Left cardiac atrium (tissue), 4 donors: ENCODE measurements around the gene PRSS21. TPM values are rescaled to one million over a fixed set of nuclear protein-coding genes. Genes with fewer than 3 reads are reported as not detected.

ENCODE experiments used
- ATAC-seq, 2 donors: fragments of 200-7000 bp; cut with Tn5 transposase; one replicate each; pipeline ENCODE4 v1.9.1; 2020; ENCODE audit warnings: mild to moderate bottlenecking in 2 of 2, moderate library complexity in 2 of 2
- DNase-seq: peaks from one replicate; pipeline ENCODE4 v3.0.0-alpha.2; 2020
- intact Hi-C, 2 donors: fragments of 100-400 bp; cut with DNase I; formaldehyde crosslinking; loops; one replicate each; pipeline versions ENCODE4 v1.14.1 to v1.15.1; 2022 to 2023
- total RNA-seq, 2 donors: library from RNA; stranded (reverse); fragmentation: NEBNext Ultra II Directional; extraction: Animal tissue kit (Norgen Biotek cat#: 25700); gene quantifications; one replicate each; pipeline ENCODE4 v1.2.1, GENCODE V29; 2021
- donor health status: DM: no; HTN: yes; CAD: no.
- donor health status: DM: no; HTN: yes; CAD: no; lungs with severe emphysema.
- donor health status: DM: yes; HTN: yes; CAD: no.
- donor health status: Dilated cardiomyopathy.

The PRSS21 gene
- total RNA-seq, 2 donors from 2014 or later = not detected

DNA sequence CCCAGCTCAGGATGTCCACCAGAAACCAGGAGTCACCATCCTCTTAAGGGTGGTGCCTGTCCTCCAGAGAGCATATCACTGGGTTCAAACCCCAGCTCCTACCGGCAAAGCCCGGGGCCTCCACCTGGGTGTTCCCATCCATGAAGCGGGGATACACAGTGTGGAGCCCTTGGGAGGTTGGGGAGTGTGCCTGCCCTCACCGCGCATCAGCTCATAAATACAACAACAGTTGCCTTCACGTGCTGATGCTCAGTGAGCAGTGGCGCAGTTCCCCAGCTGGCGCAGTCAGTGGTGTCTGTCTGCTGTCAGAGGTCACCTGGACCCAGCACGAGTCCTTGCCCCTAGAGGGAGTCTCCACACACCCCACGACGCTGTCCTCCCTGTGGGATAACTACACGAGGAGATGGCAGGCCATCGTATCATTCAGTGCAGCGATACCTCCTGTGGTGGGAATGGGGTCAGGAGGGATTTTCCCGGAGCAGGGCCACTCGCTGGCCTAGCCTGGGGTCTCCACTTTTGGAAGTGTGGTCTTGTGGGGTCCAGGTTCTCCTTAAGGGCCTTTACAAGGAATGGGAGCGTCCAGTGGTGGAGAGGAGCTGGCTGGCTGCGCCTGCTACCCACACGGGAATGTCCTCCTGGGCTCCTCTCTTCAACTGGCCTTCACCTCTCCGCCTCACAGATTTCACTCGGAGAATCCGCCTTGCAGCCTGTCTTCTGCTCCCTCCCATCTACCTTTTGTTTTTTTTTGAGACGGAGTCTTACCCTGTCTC is 37.7 kb upstream of the PRSS21 start:
- peak; percentile 22 for DNase-seq
- intact Hi-C loops = no loop called here

DNA sequence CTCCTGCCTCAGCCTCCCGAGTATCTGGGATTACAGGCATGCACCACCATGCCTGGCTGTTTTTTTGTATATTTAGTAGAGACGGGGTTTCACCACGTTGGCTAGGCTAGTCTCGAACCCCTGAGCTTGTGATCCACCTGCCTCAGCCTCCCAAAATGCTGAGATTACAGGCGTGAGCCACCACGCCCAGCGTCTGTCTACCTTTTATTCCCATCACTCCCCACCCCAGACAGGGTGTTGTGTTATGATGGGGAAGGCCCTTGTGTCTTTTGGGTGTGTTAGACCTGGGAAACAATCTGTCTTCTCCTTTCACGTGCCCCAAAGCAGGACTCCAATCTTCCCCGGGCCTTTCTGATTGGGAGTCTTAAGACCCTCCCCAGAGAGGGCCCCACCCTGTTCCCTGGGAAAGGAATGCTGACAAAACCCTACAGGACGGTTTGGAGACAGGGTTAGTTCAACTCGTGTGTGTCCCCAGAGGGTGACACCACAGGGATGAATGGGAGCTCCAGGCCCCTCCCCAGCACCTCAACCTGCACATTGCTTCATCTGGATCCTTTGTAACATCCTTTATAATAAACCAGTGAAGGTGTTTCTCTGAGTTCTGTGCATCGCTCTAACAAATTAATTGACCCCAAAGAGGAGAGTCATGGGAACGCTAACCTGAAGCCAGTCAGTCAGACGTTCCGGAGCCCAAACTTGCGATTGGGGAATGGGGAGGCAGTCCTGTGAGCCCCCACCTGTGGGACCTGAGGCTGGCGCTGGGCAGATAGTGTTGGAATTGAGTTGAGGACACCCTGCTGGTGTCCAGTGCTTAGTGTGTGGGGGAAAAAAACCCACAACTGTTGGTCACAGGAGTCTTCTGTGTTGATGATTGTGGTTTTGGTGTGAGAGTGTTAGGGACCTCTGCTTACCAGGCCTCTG is 36.8 kb upstream of the PRSS21 start:
- DNase-seq (peak; percentile 17), ATAC-seq (no peak)
- intact Hi-C loops = no loop called here

More for the DNA sequence above, 37.7 kb upstream of the PRSS21 start:
- no peak for ATAC-seq

DNA sequence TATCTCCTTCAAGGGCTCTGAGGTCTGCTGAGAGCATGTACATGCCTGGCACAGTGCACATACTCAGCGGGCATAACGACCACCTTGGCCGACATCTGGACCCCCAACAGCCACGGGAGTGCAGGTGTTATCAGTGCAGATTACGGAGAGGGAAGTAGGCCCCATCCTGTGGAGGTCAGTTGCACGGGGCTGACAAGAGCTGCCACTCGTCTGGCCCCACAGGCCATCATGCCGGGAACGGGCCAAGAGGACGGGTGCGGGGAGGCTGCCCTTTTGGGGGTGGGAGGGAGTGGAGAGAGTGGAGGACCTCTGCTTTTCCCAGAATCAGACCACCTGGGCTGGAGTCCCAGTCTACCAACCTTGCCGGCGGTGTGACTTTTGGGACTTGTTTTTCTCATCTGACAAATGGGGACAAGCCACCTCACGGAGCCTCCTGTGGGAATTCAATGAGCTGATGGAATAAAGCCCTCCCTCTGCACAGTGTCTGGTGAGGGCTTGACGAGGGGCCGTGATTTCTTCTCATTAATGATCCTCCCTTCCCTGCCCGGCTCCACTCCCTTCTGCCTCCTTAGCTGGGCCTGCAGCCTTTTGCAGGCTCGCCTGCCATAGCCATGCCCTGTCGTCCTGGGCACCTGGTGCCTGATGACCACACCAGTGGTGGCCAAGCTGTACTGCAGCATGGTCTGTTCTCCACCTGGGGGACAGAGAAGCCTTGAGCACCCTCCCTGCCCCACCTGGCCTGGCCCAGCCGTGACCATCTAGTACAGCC is 34.3 kb upstream of the PRSS21 start:
- ATAC-seq = no peak
- intact Hi-C loops = no loop called here
- peak; percentile 15 for DNase-seq

DNA sequence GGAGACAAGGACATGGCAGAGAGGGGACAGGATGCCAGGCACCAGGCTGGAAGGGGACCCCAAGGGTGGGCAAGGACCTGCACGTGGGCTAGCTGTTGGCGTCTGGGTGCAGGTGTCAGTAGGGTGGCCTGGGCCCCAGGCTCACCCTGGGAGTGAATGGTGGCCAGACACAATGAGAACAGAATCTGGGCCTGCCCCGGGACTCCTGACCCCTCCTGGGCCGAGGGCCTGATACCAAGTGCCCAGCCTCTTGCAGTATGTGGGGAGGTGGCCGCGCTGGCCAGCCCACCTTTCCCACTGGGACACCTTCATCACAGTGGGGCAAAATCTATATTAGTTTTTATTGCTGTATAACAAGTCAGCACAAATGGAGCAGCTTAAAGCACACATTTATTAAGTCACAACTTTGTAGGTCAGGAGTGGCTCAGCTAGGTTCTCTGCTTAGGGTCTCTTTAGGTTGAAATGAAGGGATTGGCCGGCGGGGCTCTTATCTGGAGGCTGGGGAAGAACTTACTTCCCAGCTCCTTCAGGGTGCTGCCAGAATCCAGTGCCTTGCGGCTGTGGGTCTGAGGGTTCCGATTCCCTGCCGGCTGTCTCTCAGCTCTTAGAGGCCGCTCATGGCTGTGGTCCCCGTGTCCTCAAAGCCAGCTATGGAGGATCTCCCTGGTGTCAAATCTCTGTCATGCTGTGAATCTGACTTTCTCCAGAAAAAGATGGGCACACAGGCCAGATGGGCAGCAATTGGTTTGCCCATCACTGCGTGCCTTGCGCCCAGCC is 33.3 kb upstream of the PRSS21 start:
- intact Hi-C loops = no loop called here
- ATAC-seq (no peak), DNase-seq (peak; percentile 16)

DNA sequence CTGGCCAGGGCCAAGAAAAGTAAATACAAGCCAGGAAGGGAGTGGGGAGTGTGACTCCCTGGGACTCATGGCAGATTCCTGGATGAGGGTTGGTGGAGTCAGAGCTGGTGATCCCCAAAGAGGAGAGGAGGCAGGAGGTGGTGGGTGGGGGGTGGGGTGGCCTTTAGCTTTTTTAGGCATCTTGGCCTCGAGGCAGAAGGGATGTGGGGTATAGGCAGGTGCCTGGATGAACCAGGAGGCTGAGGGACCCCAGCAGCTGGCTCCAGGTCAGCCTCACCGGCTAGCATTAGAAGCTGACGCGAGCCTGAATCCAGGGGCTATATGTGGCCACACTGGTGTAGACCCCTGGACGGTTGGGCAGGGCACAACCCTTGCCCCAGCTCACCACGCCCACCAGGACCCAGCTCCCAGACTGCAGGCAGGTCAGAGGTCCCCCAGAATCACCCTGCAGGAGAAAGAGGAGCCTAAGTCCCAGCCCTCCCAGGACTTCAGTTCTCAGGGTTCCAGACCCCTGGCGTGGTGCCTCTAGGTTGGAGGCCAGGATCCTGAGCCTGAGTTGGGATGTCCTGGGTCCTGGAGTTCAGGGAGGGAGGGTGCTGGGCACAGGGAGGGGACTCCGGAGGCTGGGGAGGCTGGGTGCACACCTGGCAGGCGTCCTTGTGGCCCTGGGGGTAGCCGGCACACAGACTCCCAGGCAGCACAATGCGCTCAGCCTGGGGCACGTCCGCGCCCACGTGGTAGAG is 32.5 kb upstream of the PRSS21 start:
- ATAC-seq (no peak), DNase-seq (peak; percentile 12)
- intact Hi-C loops = no loop called here

DNA sequence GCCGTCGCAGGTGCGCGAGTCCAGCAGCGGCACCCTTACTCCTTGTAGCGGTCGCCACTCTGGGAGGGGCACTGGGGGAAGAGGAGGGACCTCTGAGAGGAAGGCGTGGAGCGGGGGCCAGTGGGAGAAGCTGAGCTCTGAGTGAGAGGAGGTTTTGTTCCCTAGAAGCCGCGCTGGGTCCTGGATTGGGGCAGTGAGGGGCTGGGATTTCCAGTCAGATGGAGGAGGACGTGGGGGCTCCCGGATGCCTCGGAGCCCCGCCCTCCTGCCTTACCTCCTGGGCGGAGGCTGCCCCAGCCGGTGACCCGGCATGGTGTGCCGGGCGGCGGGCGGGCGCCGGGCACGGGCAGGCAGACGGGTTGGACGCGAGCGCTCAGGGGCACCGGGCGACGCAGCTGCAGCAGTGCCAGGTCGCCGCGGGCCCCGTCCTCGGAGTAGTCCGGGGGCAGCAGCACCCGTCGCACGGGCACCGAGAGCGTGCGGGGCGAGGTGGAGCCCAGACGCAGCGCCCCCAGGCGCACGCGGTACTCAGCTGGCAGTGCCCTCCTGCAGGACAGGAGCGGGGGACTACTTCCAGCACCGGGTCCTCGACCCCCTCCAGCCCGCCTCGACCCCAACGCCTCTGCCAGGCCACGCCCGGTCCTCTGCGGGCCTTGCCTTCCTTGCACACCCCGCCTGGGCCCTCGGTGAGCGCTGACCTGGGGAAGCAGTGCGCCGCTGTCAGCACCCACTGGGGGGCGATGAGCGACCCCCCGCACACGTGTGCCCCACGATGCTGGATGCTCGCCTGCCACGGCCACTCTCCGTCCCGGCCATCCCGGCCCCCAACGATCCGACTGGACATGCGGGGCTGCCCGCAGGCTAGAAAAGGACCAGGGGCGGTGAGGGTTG is 31.7 kb upstream of the PRSS21 start:
- DNase-seq (peak; percentile 22), ATAC-seq (peak; percentile 33 to 43)
- intact Hi-C loops = no loop called here

DNA sequence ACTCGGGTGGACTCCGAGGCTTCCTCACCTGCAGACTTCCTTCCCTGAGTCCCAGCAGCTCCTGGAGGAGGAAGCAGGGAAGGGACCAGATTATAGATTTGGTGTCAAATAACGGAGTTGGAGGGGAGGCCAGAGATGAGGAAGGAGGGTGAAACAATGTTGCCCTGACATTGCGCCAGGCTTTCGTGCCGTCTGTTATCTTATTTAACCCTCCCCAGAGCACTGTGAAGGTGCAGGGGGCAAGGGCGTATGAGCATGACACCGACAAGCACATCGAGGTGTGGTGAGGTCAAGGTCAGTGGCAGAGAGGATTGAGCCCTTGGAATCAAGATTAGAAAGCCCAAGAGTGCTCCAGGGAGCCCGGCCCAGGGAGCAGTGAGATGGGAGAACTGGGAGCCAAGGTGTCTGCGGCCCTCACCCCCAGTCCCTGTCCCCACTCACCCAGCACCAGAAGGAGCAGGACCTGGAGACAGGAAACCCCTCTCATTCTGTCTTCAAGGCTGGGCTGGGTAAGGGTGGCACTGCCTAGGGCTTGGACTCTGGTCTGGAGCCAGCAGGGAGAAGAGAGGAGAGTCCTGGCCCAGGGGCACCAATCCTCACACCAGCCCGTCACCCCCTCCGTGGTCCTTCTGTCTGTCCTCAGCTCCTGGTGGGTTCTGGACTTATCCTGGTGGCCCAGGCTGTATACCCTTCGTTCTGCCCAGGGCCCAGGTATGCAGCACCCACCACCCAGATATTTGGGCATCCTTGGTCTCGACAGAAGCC is 30.8 kb upstream of the PRSS21 start:
- ATAC-seq (no peak), DNase-seq (peak; percentile 17)
- intact Hi-C loops = no loop called here

DNA sequence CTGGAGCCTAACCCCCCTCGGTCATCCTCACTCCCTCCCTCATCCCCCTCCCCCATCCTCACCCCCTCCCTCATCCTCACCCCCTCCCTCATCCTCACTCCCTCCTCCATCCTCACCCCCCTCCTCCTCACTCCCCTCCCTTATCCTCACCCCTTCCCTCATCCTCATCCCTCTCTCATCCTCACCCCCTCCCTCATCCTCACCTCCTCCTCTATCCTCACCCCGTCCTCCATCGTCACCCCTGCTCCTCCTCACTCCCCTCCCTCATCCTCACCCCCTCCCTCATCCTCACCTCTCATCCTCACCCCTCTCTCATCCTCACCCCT is 30.2 kb upstream of the PRSS21 start:
- DNase-seq (no peak), ATAC-seq (no peak)
- intact Hi-C loops = no loop called here

DNA sequence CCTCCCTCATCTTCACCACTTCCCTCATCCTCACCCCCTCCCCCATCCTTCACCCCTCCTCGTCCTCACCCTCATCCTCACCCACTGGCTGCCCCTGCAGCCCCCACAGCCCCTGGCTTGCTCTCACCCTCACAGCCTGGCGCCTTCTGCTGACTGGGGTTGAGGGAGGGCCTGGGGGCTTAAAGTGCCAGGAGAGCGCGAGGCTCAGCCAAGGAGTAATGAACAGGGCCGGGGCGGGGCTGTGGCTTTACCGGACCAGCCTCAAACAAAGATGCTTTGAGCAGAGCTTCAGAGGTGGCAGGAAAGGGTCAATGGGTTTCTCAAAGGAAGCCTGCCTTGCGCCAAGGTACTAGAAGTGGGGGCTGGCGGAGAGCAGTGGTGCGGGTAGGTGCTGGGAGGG is 29.6 kb upstream of the PRSS21 start, which contains the start of gene PRSS33:
Gene PRSS33, minus strand, starts transcription at position 155 of the 400 bp plus-strand sequence. CDS start 1,013 bp downstream, outside the sequence.
- DNase-seq = no peak
- no peak for ATAC-seq
- intact Hi-C loops = no loop called here

DNA sequence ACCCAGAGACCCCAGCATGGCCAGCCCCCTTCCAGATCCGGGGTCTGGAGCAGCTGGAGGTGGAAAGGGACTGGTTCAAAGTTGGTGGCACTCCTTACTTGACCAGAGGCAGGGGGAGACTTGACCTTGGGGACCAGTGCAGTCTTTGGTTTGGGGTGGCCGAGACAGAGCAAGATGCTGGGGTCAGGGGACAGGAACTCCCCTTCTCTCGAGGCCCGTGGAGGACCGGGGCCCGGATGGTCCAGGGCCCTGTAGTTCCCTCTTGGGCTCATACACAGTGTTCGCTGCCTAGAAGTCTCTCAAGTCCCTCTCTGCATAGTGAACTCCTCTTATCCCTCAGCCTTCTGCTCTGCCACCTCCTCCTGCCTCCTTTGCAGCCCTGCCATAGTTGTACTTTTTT is 29.1 kb upstream of the PRSS21 start:
- ATAC-seq (no peak), DNase-seq (no peak)
- intact Hi-C loops = no loop called here

DNA sequence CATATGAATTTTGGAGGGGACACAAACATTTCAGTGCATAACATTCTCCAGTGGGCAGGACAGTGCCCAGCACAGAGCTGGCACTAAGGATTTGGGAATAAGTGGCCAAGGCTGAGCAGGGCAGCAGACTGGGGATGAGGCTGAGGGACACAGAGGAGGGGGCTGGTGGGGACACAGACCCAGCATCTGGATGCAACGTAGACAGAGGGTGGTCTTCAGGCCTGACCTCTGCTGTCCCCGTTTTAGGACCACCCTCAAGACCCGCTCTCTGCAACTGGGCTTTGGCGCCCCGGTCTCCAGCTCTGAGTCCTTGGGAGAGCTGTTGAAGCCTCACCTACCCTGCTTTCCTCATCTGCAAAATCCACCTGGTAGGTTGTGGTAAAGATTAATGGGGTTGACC is 26.4 kb upstream of the PRSS21 start:
- no peak for DNase-seq

DNA sequence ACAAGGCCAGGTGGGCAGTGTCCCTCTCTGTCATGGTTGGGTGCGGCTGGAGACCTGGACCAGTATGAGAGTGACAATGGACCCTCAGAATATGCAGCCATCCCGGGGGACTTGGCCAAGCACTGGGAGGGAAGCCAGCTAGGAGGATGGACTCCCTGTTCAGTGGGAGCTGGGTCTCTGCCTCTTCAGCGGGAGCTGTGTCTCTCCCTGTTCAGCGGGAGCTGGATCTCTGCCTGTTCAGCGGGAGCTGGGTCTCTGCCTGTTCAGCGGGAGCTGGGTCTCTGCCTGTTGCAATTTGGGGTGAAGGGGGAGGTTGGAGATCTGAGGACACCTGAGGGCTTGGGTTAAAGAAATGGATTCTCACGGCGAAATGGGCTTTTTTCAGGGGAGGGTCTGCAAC is 25.9 kb upstream of the PRSS21 start:
- ATAC-seq = no peak
- intact Hi-C loops = no loop called here
- DNase-seq = no peak

More for the DNA sequence above, 26.4 kb upstream of the PRSS21 start:
- no peak for ATAC-seq
- intact Hi-C loops = no loop called here

DNA sequence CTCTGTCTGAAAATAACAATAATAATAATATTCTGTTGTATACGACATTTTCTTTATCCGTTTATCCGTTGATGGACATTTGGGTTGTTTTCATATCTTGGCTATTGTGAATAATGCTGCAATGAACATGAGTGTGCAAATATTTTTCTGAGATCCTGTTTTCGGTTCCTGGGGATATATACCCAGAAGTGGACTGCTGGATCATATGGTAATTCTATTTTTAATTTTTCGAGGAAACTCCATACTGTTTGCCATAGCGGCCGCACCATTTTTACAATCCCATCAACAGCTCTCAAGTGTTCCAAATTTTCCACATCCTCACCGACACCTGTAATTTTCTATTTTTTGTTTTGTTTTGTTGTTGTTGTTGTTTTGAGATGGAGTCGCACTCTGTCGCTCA is 24.1 kb upstream of the PRSS21 start:
- intact Hi-C loops = no loop called here
- DNase-seq (no peak), ATAC-seq (no peak)

DNA sequence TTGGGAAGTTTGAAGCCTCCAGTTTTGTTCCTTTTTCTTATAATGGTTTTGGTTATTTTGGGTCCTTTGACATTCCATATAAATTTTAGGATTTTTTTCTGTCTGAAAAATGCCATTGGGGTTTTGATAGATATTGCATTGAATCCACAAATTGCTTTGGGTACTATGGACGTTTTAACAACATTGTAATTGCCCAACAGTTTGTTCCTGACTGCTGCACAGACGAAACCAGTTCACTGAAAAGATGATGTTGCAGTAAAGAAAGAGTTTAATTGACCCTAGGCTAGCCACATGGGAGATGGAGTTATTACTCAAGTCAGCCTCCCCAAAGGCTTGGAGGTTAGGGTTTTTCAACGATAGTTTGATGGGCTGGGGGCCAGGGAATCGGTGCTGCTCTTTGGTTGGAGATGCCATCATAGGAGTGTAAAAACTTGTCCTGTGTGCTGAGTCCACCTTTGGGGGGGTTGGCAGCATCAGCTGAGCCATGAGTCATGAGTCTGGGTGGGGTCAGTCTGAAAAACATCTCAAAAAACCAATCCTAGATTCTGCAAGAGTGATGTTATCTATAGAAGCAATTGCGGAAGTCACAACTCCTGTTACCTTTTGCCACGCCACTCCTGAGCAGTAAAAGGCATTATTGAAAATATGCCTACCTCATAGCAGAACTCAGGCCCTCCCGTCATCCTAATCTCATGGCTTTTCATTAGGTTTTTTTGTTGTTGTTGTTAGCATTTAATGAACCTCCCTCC is 21.5 kb upstream of the PRSS21 start:
- intact Hi-C loops = no loop called here
- DNase-seq = no peak
- ATAC-seq = no peak

DNA sequence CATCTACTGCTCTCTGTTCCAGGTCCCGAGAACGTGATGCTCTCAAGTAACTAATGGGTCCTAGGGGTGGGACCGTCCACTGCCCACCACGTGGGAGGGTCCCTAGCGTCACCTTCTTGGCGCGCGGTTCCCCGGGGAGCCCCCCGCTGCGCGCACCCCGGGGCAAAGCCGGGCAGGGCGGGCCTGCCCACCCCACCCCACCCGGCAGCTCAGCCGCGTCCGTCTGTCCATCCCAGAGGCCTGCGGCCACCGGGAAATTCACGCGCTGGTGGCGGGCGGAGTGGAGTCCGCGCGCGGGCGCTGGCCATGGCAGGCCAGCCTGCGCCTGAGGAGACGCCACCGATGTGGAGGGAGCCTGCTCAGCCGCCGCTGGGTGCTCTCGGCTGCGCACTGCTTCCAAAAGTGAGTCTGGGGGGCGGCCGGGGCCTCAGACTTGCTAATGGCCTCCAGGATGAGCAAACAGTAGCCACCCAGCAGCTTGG is 18.3 kb upstream of the PRSS21 start:
- ATAC-seq (no peak), DNase-seq (no peak)
- intact Hi-C loops = no loop called here
